ENCODE data around the gene CLTRN. TPM values are rescaled to one million over a fixed set of nuclear protein-coding genes. Genes with fewer than 3 reads are reported as not detected.
A peak's percentile ranks its signal among the peaks of the same experiment; 100 is the strongest.

CLTRN gene
- polyA plus RNA-seq, 1 of the 3 experiments (the other 2 are of a cell fraction) = 0.16 TPM

DNA sequence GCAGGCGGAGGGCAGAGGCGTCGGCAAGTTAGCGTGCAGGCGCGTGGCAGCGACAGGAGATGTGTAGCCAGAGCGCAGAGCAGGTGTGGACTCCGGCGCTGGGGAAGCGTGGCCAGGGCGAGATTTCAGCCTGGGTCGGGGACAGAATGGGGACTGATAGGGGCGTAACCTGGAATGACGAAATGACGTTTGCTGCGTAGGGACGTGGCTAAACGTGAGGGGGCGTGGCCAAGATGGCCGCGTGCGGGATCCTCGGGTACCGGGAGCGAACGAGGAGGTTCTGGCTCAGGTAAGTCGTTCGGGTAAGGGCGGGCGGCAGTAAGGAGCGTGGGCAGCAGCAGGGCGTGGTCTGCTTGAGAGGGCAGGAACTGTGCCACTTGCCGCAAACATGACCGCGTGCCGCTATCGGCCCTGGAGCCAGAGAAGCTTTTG is 10.9 kb upstream of the CLTRN start:
- Histone ChIP-seq H3K4me3 (ENCODE audit: low read depth in 2 of 2, low read length in 1 of 2) (peak overlapping the region; percentile 81 to 86), H3K27ac (ENCODE audit: low read depth in 2 of 2, low read length in 1 of 2) (peak overlapping the region; percentile 94 to 99), H3K4me2 (peak overlapping the region; percentile 93), H3K27me3 (ENCODE audit: insufficient read depth) (no peaks in the 10 kb centered on the region), H3K9me2 (no peaks in the 10 kb centered on the region), H3K9me3 (no peaks in the 10 kb centered on the region), H3F3A (replicated peaks; ENCODE audit: insufficient read depth) (no peaks in the 10 kb centered on the region), H3K79me2 (ENCODE audit: insufficient read depth) (peaks cover 50% of the 10 kb centered on the region), H3K4me1 (ENCODE audit: control insufficient read depth in 1 of 2, insufficient read depth in 2 of 2, low read depth in 1 of 2, low read length in 1 of 2) (peaks cover 11 to 15% of the 10 kb centered on the region in 2 experiments; a peak in 3 of 4 replicates), H3K9ac (peak overlapping the region; percentile 94), H2AFZ (ENCODE audit: low read depth) (peak overlapping the region; percentile 97), H4K20me1 (ENCODE audit: insufficient read depth) (peaks cover 21% of the 10 kb centered on the region; the same call in 1 of the 2 replicates), H3K36me3 (replicated peaks in 1 of 2; ENCODE audit: control insufficient read depth in 1 of 2, insufficient read depth in 2 of 2, low read length in 1 of 2) (peaks cover 4 to 8% of the 10 kb centered on the region in 2 experiments)
- POLR2A ChIA-PET = no interaction called here
- 1% methylated on average over 20 of the region's 38 CpGs for WGBS (ENCODE audit: low lambda C conversion rate)
- peak; percentile 86 for DNase-seq
- TF ChIP-seq, protein P1, sequence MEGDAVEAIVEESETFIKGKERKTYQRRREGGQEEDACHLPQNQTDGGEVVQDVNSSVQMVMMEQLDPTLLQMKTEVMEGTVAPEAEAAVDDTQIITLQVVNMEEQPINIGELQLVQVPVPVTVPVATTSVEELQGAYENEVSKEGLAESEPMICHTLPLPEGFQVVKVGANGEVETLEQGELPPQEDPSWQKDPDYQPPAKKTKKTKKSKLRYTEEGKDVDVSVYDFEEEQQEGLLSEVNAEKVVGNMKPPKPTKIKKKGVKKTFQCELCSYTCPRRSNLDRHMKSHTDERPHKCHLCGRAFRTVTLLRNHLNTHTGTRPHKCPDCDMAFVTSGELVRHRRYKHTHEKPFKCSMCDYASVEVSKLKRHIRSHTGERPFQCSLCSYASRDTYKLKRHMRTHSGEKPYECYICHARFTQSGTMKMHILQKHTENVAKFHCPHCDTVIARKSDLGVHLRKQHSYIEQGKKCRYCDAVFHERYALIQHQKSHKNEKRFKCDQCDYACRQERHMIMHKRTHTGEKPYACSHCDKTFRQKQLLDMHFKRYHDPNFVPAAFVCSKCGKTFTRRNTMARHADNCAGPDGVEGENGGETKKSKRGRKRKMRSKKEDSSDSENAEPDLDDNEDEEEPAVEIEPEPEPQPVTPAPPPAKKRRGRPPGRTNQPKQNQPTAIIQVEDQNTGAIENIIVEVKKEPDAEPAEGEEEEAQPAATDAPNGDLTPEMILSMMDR (IDR thresholded peaks at IDR 0.05) = no peak
- TF ChIP-seq EZH2phosphoT487 (IDR thresholded peaks at IDR 0.05; ENCODE audit: borderline replicate concordance, low read depth) = no peak
- TF ChIP-seq GATA2 (CRISPR knock-in tag; IDR thresholded peaks at IDR 0.05) = no peak
- TF ChIP-seq JUND (IDR thresholded peaks at IDR 0.05) = no peak
- TF ChIP-seq MXI1 (IDR thresholded peaks at IDR 0.05; ENCODE audit: low read depth, low read length) = peak; percentile 71; the same call in 1 of the 2 replicates
- TF ChIP-seq RFX5 (IDR thresholded peaks at IDR 0.05; ENCODE audit: low read length) = no peak
- TF ChIP-seq FOXJ3 (CRISPR knock-in tag; IDR thresholded peaks at IDR 0.05) = 0 out of 2 replicates have a peak, but pooled peaks have one; percentile 58
- TF ChIP-seq EP300 (IDR thresholded peaks at IDR 0.05; ENCODE audit: borderline replicate concordance in 1 of 2, low read depth in 1 of 2, low read length in 1 of 2) = no peak
- TF ChIP-seq YY1 (IDR thresholded peaks at IDR 0.05; ENCODE audit: low read depth) = peak; percentile 95
- peak; percentile 67 for TF ChIP-seq TAF1 (IDR thresholded peaks at IDR 0.05; ENCODE audit: borderline replicate concordance, low read depth, low read length)
- TF ChIP-seq NRF1 (IDR thresholded peaks at IDR 0.05; ENCODE audit: low read depth, low read length) = no peak; the same call in 1 of the 2 replicates
- TF ChIP-seq, protein P2, sequence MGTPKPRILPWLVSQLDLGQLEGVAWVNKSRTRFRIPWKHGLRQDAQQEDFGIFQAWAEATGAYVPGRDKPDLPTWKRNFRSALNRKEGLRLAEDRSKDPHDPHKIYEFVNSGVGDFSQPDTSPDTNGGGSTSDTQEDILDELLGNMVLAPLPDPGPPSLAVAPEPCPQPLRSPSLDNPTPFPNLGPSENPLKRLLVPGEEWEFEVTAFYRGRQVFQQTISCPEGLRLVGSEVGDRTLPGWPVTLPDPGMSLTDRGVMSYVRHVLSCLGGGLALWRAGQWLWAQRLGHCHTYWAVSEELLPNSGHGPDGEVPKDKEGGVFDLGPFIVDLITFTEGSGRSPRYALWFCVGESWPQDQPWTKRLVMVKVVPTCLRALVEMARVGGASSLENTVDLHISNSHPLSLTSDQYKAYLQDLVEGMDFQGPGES (IDR thresholded peaks at IDR 0.05; ENCODE audit: low read depth, low read length) = no peak
- TF ChIP-seq SIN3A (IDR thresholded peaks at IDR 0.05; ENCODE audit: borderline replicate concordance, low read depth, low read length) = peak; percentile 64; the same call in 1 of the 2 replicates
- CTCF ChIA-PET = interaction anchor here (1.5 kb wide), 1 partner anchor 12 kb away, joined by 4 read pairs; no protein-coding TSS in a partner anchor
